ENCODE data around the gene FBXO3. TPM values are rescaled to one million over a fixed set of nuclear protein-coding genes. Genes with fewer than 3 reads are reported as not detected.

The FBXO3 gene
- total and polyA plus RNA-seq, 2 of the 8 experiments (the other 6 are each of a cell fraction or from before 2014, with no cell fraction given): 15.9 to 25.7 TPM

DNA sequence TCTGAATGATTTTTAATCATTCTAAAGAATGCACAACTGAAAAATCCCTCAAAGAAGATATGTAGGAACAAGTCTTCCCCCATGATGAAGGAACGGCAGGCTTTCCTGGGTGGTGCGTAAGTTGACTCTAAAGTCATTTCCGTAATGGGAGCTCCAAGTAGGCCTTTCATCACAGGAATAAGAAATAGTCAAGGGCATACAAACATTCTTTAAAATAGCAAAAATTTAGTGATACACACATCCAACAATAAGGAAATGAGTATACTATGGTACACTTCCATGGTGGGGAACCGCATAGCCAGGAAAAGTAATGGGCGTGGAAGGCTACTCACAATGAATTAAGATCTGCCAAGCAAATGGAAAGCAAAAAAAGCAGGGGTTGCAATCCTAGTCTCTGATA is 48.8 kb downstream of the FBXO3 start:
- Histone ChIP-seq H3K14ac (ENCODE audit: insufficient read length) (no peak overlapping the region), H3K9ac (replicated peaks in 1 of 4; ENCODE audit: extremely low read depth in 1 of 4, low read depth in 3 of 4, low read length in 3 of 4) (no peak overlapping the region; a peak in 1 of 7 replicates), H3K4me2 (ENCODE audit: insufficient read depth in 1 of 2, low read depth in 2 of 2, low read length in 2 of 2) (no peak overlapping the region), H3K23me2 (ENCODE audit: low read depth, low read length) (no peaks in the 10 kb centered on the region), H2AFZ (ENCODE audit: low read length) (no peak overlapping the region), H3K56ac (replicated peaks; ENCODE audit: insufficient read length, low read depth, low read length) (no peak overlapping the region), H2BK120ac (replicated peaks; ENCODE audit: low read depth, low read length) (no peak overlapping the region), H2BK20ac (ENCODE audit: low read length) (no peak overlapping the region), H4K8ac (ENCODE audit: extremely low read depth, insufficient read depth, low read length) (no peak overlapping the region), H3K4me3 (ENCODE audit: extremely low read depth in 1 of 4, insufficient read depth in 2 of 4, low read depth in 3 of 4, low read length in 4 of 4) (no peak overlapping the region), H3K36me3 (ENCODE audit: control insufficient read depth in 2 of 4, insufficient read depth in 4 of 4, low read length in 3 of 4) (peaks cover 0 to 12% (median 8%) of the 10 kb centered on the region in 4 experiments; a peak in 4 of 8 replicates), H3K23ac (ENCODE audit: insufficient read length) (no peak overlapping the region), H2BK5ac (ENCODE audit: low read depth, low read length) (no peak overlapping the region), H4K20me1 (replicated peaks in 1 of 2; ENCODE audit: control insufficient read depth in 1 of 2, insufficient read depth in 2 of 2, low read length in 2 of 2) (peaks cover 2 to 7% of the 10 kb centered on the region in 2 experiments), H4K91ac (replicated peaks; ENCODE audit: insufficient read length, low read length) (no peak overlapping the region), H3K79me2 (ENCODE audit: control insufficient read depth in 1 of 2, insufficient read depth in 2 of 2, low read length in 2 of 2) (peaks cover 0 to 23% of the 10 kb centered on the region in 2 experiments; a peak in 2 of 4 replicates), H3K9me3 (ENCODE audit: insufficient read depth in 2 of 2, low read depth in 1 of 2, low read length in 1 of 2) (no peaks in the 10 kb centered on the region), H2BK12ac (ENCODE audit: low read depth, low read length) (no peak overlapping the region), H3K27me3 (replicated peaks in 1 of 4; ENCODE audit: control insufficient read depth in 3 of 4, extremely low read depth in 1 of 4, insufficient read depth in 3 of 4, low read length in 3 of 4) (no peaks in the 10 kb centered on the region), H3K4ac (replicated peaks; ENCODE audit: insufficient read length, low read depth, low read length) (no peak overlapping the region), H4K5ac (ENCODE audit: insufficient read length, low read depth, low read length) (no peak overlapping the region), H3K18ac (ENCODE audit: extremely low read depth, low read length) (no peak overlapping the region), H2BK15ac (ENCODE audit: low read length) (no peak overlapping the region), H3K79me1 (ENCODE audit: low read depth, low read length) (peaks cover 12% of the 10 kb centered on the region; the same call in 1 of the 2 replicates), H3K27ac (ENCODE audit: low read depth, low read length) (no peak overlapping the region), H2AK5ac (ENCODE audit: low read depth, low read length) (no peak overlapping the region), H3K4me1 (replicated peaks in 1 of 4; ENCODE audit: control insufficient read depth in 3 of 4, insufficient read depth in 4 of 4, low read length in 3 of 4) (peaks cover 0 to 4% (median under 1%) of the 10 kb centered on the region in 4 experiments; a peak in 3 of 7 replicates)
- POLR2A ChIA-PET (ENCODE audit: partially characterized antibody): interaction anchor here (0.8 kb wide), 1 partner anchor 8 kb away, joined by 4 read pairs; no protein-coding TSS in a partner anchor
- FAIRE-seq (no peak), DNase-seq (ENCODE audit: low read depth in 1 of 2, low spot score in 2 of 2) (no peak)
- WGBS, 2 experiments (ENCODE audit: extremely low coverage in 1 of 2, insufficient coverage in 1 of 2, insufficient read length in 1 of 2, insufficient replicate concordance in 2 of 2, low coverage in 1 of 2, low lambda C conversion rate in 2 of 2, missing lambda C conversion rate in 1 of 2): 78% methylated on average over 5 of the region's 5 CpGs; no CpG with 5 or more reads in 1 of the 2 experiments
- CTCF ChIA-PET (ENCODE audit: partially characterized antibody): interaction anchor here (1.2 to 3.0 kb wide), 2 partner anchors 10 to 17 kb away, joined by 4 to 8 read pairs; no protein-coding TSS in a partner anchor
- TF ChIP-seq, protein P1, sequence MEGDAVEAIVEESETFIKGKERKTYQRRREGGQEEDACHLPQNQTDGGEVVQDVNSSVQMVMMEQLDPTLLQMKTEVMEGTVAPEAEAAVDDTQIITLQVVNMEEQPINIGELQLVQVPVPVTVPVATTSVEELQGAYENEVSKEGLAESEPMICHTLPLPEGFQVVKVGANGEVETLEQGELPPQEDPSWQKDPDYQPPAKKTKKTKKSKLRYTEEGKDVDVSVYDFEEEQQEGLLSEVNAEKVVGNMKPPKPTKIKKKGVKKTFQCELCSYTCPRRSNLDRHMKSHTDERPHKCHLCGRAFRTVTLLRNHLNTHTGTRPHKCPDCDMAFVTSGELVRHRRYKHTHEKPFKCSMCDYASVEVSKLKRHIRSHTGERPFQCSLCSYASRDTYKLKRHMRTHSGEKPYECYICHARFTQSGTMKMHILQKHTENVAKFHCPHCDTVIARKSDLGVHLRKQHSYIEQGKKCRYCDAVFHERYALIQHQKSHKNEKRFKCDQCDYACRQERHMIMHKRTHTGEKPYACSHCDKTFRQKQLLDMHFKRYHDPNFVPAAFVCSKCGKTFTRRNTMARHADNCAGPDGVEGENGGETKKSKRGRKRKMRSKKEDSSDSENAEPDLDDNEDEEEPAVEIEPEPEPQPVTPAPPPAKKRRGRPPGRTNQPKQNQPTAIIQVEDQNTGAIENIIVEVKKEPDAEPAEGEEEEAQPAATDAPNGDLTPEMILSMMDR (IDR thresholded peaks at IDR 0.05; ENCODE audit: control extremely low read depth in 1 of 3, insufficient read depth in 1 of 3, low read depth in 1 of 3, low read length in 3 of 3): no peak
- no peak for TF ChIP-seq RBBP5 (IDR thresholded peaks at IDR 0.05; ENCODE audit: borderline replicate concordance, low read depth, low read length)
- TF ChIP-seq CHD2 (IDR thresholded peaks at IDR 0.05; ENCODE audit: low read length): no peak
- no peak for TF ChIP-seq ASH2L (IDR thresholded peaks at IDR 0.05; ENCODE audit: low read length)
- TF ChIP-seq HDAC6 (IDR thresholded peaks at IDR 0.05; ENCODE audit: low read depth, low read length): no peak
- no peak for TF ChIP-seq HDAC2 (IDR thresholded peaks at IDR 0.05; ENCODE audit: borderline replicate concordance in 1 of 2, low read depth in 2 of 2, low read length in 2 of 2)
- no peak for TF ChIP-seq ZNF274 (IDR thresholded peaks at IDR 0.05; ENCODE audit: borderline replicate concordance, extremely low read depth, low read length)
- no peak for TF ChIP-seq RFX5 (IDR thresholded peaks at IDR 0.05; ENCODE audit: borderline replicate concordance, low read depth, low read length)
- no peak for TF ChIP-seq BACH1 (IDR thresholded peaks at IDR 0.05; ENCODE audit: low read length)
- TF ChIP-seq TEAD4 (IDR thresholded peaks at IDR 0.05; ENCODE audit: low read depth, low read length): no peak
- TF ChIP-seq POLR2AphosphoS5 (IDR thresholded peaks at IDR 0.05; ENCODE audit: low read depth, low read length): no peak
- TF ChIP-seq SIRT6 (IDR thresholded peaks at IDR 0.05; ENCODE audit: low read length): no peak

Measured in H1 (cell line).